Peyer's patch (tissue), 4 donors: Measurements from ENCODE around the gene SCLT1.

ENCODE experiments used
- POLR2A ChIP-seq, 2 donors: fragments of 450-650 bp; IDR thresholded peaks; one replicate each; pipeline ENCODE4 v1.5.1; 2017; ENCODE audit warnings: antibody characterized with exemption in 2 of 2, mild to moderate bottlenecking in 2 of 2, moderate library complexity in 2 of 2
- TF ChIP-seq, protein P1 (sequence below), 6 experiments: fragments of 450-650 bp in 4 of 6; fragments of 200-600 bp in 2 of 6; sonication (generic) in 1 of 6; IDR thresholded peaks; one replicate each; pipeline ENCODE4 v1.5.1; 2017 to 2019; ENCODE audit warnings: antibody characterized with exemption in 6 of 6, mild to moderate bottlenecking in 3 of 6, moderate library complexity in 1 of 6

DNA sequence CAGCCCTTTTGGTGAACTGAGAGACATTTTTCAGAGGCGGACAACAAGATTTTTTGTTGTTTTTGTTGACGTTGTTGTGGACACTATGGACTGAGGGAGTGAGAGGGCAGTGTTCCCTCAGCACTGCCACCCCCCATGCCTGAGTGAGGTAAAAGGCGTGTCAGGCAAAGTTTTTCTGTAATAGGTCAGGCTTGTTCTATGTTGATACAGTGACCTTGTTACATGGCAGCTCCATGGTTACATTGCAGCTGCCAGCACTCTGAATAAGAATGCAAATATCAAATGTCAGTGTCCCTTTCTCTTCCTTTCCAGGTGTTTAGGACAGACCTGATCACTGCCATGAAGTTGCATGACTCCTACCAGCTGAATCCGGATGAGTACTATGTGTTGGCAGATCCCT is 247.3 kb downstream of the SCLT1 start:
- TF ChIP-seq, protein P1, sequence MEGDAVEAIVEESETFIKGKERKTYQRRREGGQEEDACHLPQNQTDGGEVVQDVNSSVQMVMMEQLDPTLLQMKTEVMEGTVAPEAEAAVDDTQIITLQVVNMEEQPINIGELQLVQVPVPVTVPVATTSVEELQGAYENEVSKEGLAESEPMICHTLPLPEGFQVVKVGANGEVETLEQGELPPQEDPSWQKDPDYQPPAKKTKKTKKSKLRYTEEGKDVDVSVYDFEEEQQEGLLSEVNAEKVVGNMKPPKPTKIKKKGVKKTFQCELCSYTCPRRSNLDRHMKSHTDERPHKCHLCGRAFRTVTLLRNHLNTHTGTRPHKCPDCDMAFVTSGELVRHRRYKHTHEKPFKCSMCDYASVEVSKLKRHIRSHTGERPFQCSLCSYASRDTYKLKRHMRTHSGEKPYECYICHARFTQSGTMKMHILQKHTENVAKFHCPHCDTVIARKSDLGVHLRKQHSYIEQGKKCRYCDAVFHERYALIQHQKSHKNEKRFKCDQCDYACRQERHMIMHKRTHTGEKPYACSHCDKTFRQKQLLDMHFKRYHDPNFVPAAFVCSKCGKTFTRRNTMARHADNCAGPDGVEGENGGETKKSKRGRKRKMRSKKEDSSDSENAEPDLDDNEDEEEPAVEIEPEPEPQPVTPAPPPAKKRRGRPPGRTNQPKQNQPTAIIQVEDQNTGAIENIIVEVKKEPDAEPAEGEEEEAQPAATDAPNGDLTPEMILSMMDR (IDR thresholded peaks at IDR 0.05): no peak
- TF ChIP-seq POLR2A (IDR thresholded peaks at IDR 0.05): no peak
